ENCODE results near the gene ASB18. TPM values are rescaled to one million over a fixed set of nuclear protein-coding genes. Genes with fewer than 3 reads are reported as not detected.
A peak's percentile ranks its signal among the peaks of the same experiment; 100 is the strongest.

The ASB18 gene
- total and polyA plus RNA-seq, 2 of the 8 experiments (the other 6 are each of a cell fraction or from before 2014, with no cell fraction given) = not detected

- no peak overlapping the region for H3K4ac ChIP-seq (replicated peaks; ENCODE audit: insufficient read length, low read depth, low read length)
- H3K79me1 ChIP-seq (ENCODE audit: low read depth, low read length) = no peaks in the 10 kb centered on the region
- H2BK15ac ChIP-seq (ENCODE audit: low read length) = no peak overlapping the region
- H2BK12ac ChIP-seq (ENCODE audit: low read depth, low read length) = peak overlapping the region; percentile 17; the same call in 1 of the 2 replicates
- peak overlapping the region in 1 of 2 experiments; percentile 77; a peak in 1 of 4 replicates for H3K4me2 ChIP-seq (ENCODE audit: insufficient read depth in 1 of 2, low read depth in 2 of 2, low read length in 2 of 2)
- H3K27ac ChIP-seq (ENCODE audit: low read depth, low read length) = no peak overlapping the region
- no peak overlapping the region for H3K56ac ChIP-seq (replicated peaks; ENCODE audit: insufficient read length, low read depth, low read length)
- no peak overlapping the region for H3K18ac ChIP-seq (ENCODE audit: extremely low read depth, low read length)
- peaks cover 7% of the 10 kb centered on the region; the same call in 1 of the 2 replicates for H3K23me2 ChIP-seq (ENCODE audit: low read depth, low read length)
- no peak overlapping the region for H2BK120ac ChIP-seq (replicated peaks; ENCODE audit: low read depth, low read length)
- H3K4me3 ChIP-seq (ENCODE audit: extremely low read depth in 1 of 4, insufficient read depth in 2 of 4, low read depth in 3 of 4, low read length in 4 of 4) = no peak overlapping the region
- H4K8ac ChIP-seq (ENCODE audit: extremely low read depth, insufficient read depth, low read length) = no peak overlapping the region
- CTCF ChIA-PET (ENCODE audit: partially characterized antibody) = interaction anchor here (1.0 to 6.9 kb wide), 10 partner anchors 8 to 209 kb away, joined by 3 to 50 read pairs (median 6); partner anchors contain the start of gene GBX2
- peaks cover 54 to 80% (median 71%) of the 10 kb centered on the region in 4 experiments for H3K27me3 ChIP-seq (replicated peaks in 1 of 4; ENCODE audit: control insufficient read depth in 3 of 4, extremely low read depth in 1 of 4, insufficient read depth in 3 of 4, low read length in 3 of 4)
- POLR2A ChIA-PET (ENCODE audit: partially characterized antibody) = interaction anchor here (0.7 to 6.3 kb wide), 6 partner anchors 9 to 368 kb away, joined by 3 to 54 read pairs (median 4); partner anchors contain the start of gene GBX2
- peaks cover 0 to 2% of the 10 kb centered on the region in 2 experiments for H4K20me1 ChIP-seq (replicated peaks in 1 of 2; ENCODE audit: control insufficient read depth in 1 of 2, insufficient read depth in 2 of 2, low read length in 2 of 2)
- peak overlapping the region; percentile 10 for H4K91ac ChIP-seq (replicated peaks; ENCODE audit: insufficient read length, low read length)
- H3K9ac ChIP-seq (replicated peaks in 1 of 4; ENCODE audit: extremely low read depth in 1 of 4, low read depth in 3 of 4, low read length in 3 of 4) = no peak overlapping the region
- FAIRE-seq (no peak), DNase-seq (ENCODE audit: low read depth in 1 of 2, low spot score in 2 of 2) (no peak)
- H3K4me1 ChIP-seq (replicated peaks in 1 of 4; ENCODE audit: control insufficient read depth in 3 of 4, insufficient read depth in 4 of 4, low read length in 3 of 4) = peaks cover 4 to 39% (median 30%) of the 10 kb centered on the region in 4 experiments
- H2AK5ac ChIP-seq (ENCODE audit: low read depth, low read length) = peak overlapping the region; percentile 84; the same call in 1 of the 2 replicates
- H4K5ac ChIP-seq (ENCODE audit: insufficient read length, low read depth, low read length) = no peak overlapping the region
- H3K14ac ChIP-seq (ENCODE audit: insufficient read length) = no peak overlapping the region
- H3K79me2 ChIP-seq (ENCODE audit: control insufficient read depth in 1 of 2, insufficient read depth in 2 of 2, low read length in 2 of 2) = no peaks in the 10 kb centered on the region
- no peak overlapping the region for H3K23ac ChIP-seq (ENCODE audit: insufficient read length)
- H2AFZ ChIP-seq (ENCODE audit: low read length) = no peak overlapping the region
- no peaks in the 10 kb centered on the region for H3K36me3 ChIP-seq (ENCODE audit: control insufficient read depth in 2 of 4, insufficient read depth in 4 of 4, low read length in 3 of 4)
- no peaks in the 10 kb centered on the region; a peak in 2 of 4 replicates for H3K9me3 ChIP-seq (ENCODE audit: insufficient read depth in 2 of 2, low read depth in 1 of 2, low read length in 1 of 2)
- peak overlapping the region; percentile 55; the same call in 1 of the 2 replicates for H2BK5ac ChIP-seq (ENCODE audit: low read depth, low read length)
- 83% methylated on average over 10 of the region's 10 CpGs; no CpG with 5 or more reads in 1 of the 2 experiments for WGBS, 2 experiments (ENCODE audit: extremely low coverage in 1 of 2, insufficient coverage in 1 of 2, insufficient read length in 1 of 2, insufficient replicate concordance in 2 of 2, low coverage in 1 of 2, low lambda C conversion rate in 2 of 2, missing lambda C conversion rate in 1 of 2)
- peak overlapping the region; percentile 62 for H2BK20ac ChIP-seq (ENCODE audit: low read length)
- no peak for TF ChIP-seq KDM1A (IDR thresholded peaks at IDR 0.05; ENCODE audit: borderline replicate concordance, low read length)
- TF ChIP-seq HDAC6 (IDR thresholded peaks at IDR 0.05; ENCODE audit: low read depth, low read length) = no peak
- no peak for TF ChIP-seq TEAD4 (IDR thresholded peaks at IDR 0.05; ENCODE audit: low read depth, low read length)
- TF ChIP-seq RXRA (IDR thresholded peaks at IDR 0.05; ENCODE audit: insufficient read depth, low read depth, low read length) = no peak
- TF ChIP-seq NRF1 (IDR thresholded peaks at IDR 0.05; ENCODE audit: low read depth, low read length) = no peak
- TF ChIP-seq EP300 (IDR thresholded peaks at IDR 0.05; ENCODE audit: borderline replicate concordance in 1 of 2, low read depth in 2 of 2, low read length in 2 of 2) = no peak
- no peak for TF ChIP-seq ATF2 (IDR thresholded peaks at IDR 0.05; ENCODE audit: low read length)
- TF ChIP-seq HDAC2 (IDR thresholded peaks at IDR 0.05; ENCODE audit: borderline replicate concordance in 1 of 2, low read depth in 2 of 2, low read length in 2 of 2) = no peak
- TF ChIP-seq SIX5 (IDR thresholded peaks at IDR 0.05; ENCODE audit: low read depth, low read length) = no peak
- TF ChIP-seq EGR1 (IDR thresholded peaks at IDR 0.05; ENCODE audit: borderline replicate concordance, low read depth, low read length) = no peak
These were observed 106.2 kb downstream of the ASB18 start for GRCh38 chr2:236157815-236158498.

Data from H1 (cell line).